HEK293T (cell line): ENCODE data around the gene MROH7.

Source experiments
- CTCF ChIA-PET: fragments of 350-600 bp; formaldehyde crosslinking; extraction: SDS; loops from one replicate; lab custom pipeline; 2021; ENCODE audit warnings: antibody characterized with exemption, inconsistent platforms; lab: Yijun Ruan, JAX
- POLR2A ChIA-PET: fragments of 350-600 bp; formaldehyde crosslinking; extraction: SDS; loops from one replicate; lab custom pipeline; 2020; ENCODE audit warnings: antibody characterized with exemption, inconsistent platforms; lab: Yijun Ruan, JAX
- DNase-seq: peaks from one replicate; pipeline ENCODE4 v3.0.0; 2012; ENCODE audit warnings: mixed read lengths; ENCODE audit errors: extremely low spot score
- ARNT ChIP-seq: fragments of 450-650 bp; IDR thresholded peaks from 2 replicates; pipeline ENCODE4 v1.6.1; 2017; ENCODE audit warnings: mild to moderate bottlenecking
- BHLHE40 ChIP-seq: fragments of 450-650 bp; IDR thresholded peaks from 2 replicates; pipeline ENCODE4 v1.6.1; 2016; ENCODE audit warnings: mild to moderate bottlenecking, moderate library complexity, borderline replicate concordance
- CTBP1 ChIP-seq: fragments of 450-650 bp; IDR thresholded peaks from 2 replicates; pipeline ENCODE4 v1.6.1; 2016; ENCODE audit warnings: borderline replicate concordance
- ELF4 ChIP-seq: fragments of 450-650 bp; IDR thresholded peaks from 2 replicates; pipeline ENCODE4 v1.6.1; 2017; ENCODE audit warnings: antibody characterized with exemption
- FOXA1 ChIP-seq: fragments of 450-650 bp; IDR thresholded peaks from 2 replicates; pipeline ENCODE4 v1.6.1; 2016; ENCODE audit warnings: mild to moderate bottlenecking
- FOXK2 ChIP-seq: fragments of 450-650 bp; IDR thresholded peaks from 2 replicates; pipeline ENCODE4 v1.6.1; 2016; ENCODE audit warnings: mild to moderate bottlenecking
- FOXM1 ChIP-seq: fragments of 450-650 bp; IDR thresholded peaks from 2 replicates; pipeline ENCODE4 v1.6.1; 2017; ENCODE audit warnings: mild to moderate bottlenecking, borderline replicate concordance
- HDGF ChIP-seq: fragments of 450-650 bp; IDR thresholded peaks from 2 replicates; pipeline ENCODE4 v1.6.1; 2017; ENCODE audit warnings: antibody characterized with exemption, borderline replicate concordance
- L3MBTL2 ChIP-seq: fragments of 450-650 bp; conservative IDR thresholded peaks from 2 replicates; pipeline ENCODE4 v1.6.1; 2016; ENCODE audit warnings: mild to moderate bottlenecking
- LEF1 ChIP-seq: fragments of 450-650 bp; IDR thresholded peaks from 2 replicates; pipeline ENCODE4 v1.6.1; 2017; ENCODE audit warnings: mild to moderate bottlenecking, borderline replicate concordance
- NFRKB ChIP-seq: fragments of 450-650 bp; IDR thresholded peaks from 2 replicates; pipeline ENCODE4 v1.6.1; 2016; ENCODE audit warnings: mild to moderate bottlenecking, moderate library complexity
- PKNOX1 ChIP-seq: fragments of 450-650 bp; IDR thresholded peaks from 2 replicates; pipeline ENCODE4 v1.6.1; 2016
- SP1 ChIP-seq: fragments of 450-650 bp; IDR thresholded peaks from 2 replicates; pipeline ENCODE4 v1.6.1; 2017
- SUZ12 ChIP-seq: fragments of 450-650 bp; IDR thresholded peaks from 2 replicates; pipeline ENCODE4 v1.6.1; 2016; ENCODE audit warnings: mild to moderate bottlenecking
- TARDBP ChIP-seq: fragments of 450-650 bp; IDR thresholded peaks from 2 replicates; pipeline ENCODE4 v1.6.1; 2016
- ZNF384 ChIP-seq: fragments of 450-650 bp; IDR thresholded peaks from 2 replicates; pipeline ENCODE4 v1.6.1; 2016

The MROH7 gene

GRCh38 chr1:54748094-54748835 is 106.7 kb downstream of the MROH7 start:
- TF ChIP-seq ARNT (no peak), FOXM1 (no peak), ZNF384 (no peak), LEF1 (no peak), TARDBP (no peak), FOXK2 (no peak)
- no peak for DNase-seq
- ChIA-PET POLR2A (no interaction called here), CTCF (no interaction called here)

- DNase-seq: no peak
- POLR2A ChIA-PET: interaction anchor here (1.2 kb wide), 1 partner anchor 9 kb away, joined by 3 read pairs; no protein-coding TSS in a partner anchor
- CTCF ChIA-PET: no interaction called here
- no peak for TF ChIP-seq BHLHE40
- TF ChIP-seq CTBP1: no peak
- no peak for TF ChIP-seq FOXA1
- TF ChIP-seq SUZ12: no peak
- no peak for TF ChIP-seq L3MBTL2
- no peak for TF ChIP-seq LEF1
- TF ChIP-seq ELF4: no peak
- no peak for TF ChIP-seq PKNOX1
- no peak for TF ChIP-seq FOXM1
- TF ChIP-seq ARNT: no peak
- TF ChIP-seq FOXK2: no peak
Observed at GRCh38 chr1:54750596-54750995, 109.0 kb downstream of the MROH7 start.

- no peak for TF ChIP-seq SP1
- no peak for TF ChIP-seq FOXA1
- TF ChIP-seq CTBP1: no peak
- no peak for TF ChIP-seq ARNT
- TF ChIP-seq BHLHE40: no peak
- no peak for TF ChIP-seq ZNF384
- no peak for TF ChIP-seq FOXM1
- TF ChIP-seq LEF1: no peak
- TF ChIP-seq NFRKB: no peak
- no peak for TF ChIP-seq ELF4
- TF ChIP-seq L3MBTL2: no peak
- TF ChIP-seq SUZ12: no peak
- no peak for TF ChIP-seq PKNOX1
- no peak for DNase-seq
- ChIA-PET CTCF (no interaction called here), POLR2A (no interaction called here)
Observed at GRCh38 chr1:54751426-54751825, 109.8 kb downstream of the MROH7 start.

GRCh38 chr1:54754045-54754444 is 112.5 kb downstream of the MROH7 start:
- CTCF ChIA-PET: no interaction called here
- DNase-seq: no peak
- POLR2A ChIA-PET: no interaction called here
- TF ChIP-seq FOXM1 (no peak), NFRKB (no peak), ELF4 (no peak), FOXA1 (no peak), BHLHE40 (no peak), FOXK2 (no peak), SP1 (no peak), PKNOX1 (no peak), TARDBP (no peak), LEF1 (no peak), CTBP1 (no peak), SUZ12 (no peak), ZNF384 (no peak), L3MBTL2 (no peak), HDGF (no peak), ARNT (no peak)

GRCh38 chr1:54754486-54755285 is 113.1 kb downstream of the MROH7 start:
- CTCF ChIA-PET: no interaction called here
- POLR2A ChIA-PET: no interaction called here
- no peak for TF ChIP-seq SUZ12
- TF ChIP-seq ELF4: no peak
- TF ChIP-seq ARNT: no peak
- TF ChIP-seq NFRKB: no peak
- TF ChIP-seq L3MBTL2: no peak
- TF ChIP-seq FOXK2: no peak
- no peak for TF ChIP-seq FOXM1
- no peak for TF ChIP-seq ZNF384
- TF ChIP-seq PKNOX1: no peak
- no peak for TF ChIP-seq FOXA1
- TF ChIP-seq TARDBP: no peak
- TF ChIP-seq HDGF: no peak
- DNase-seq: no peak
